H1 (cell line): ENCODE results near the gene IMPG2. TPM values are rescaled to one million over a fixed set of nuclear protein-coding genes. Genes with fewer than 3 reads are reported as not detected.

Source experiments
- CTCF ChIA-PET: fragments of 300-600 bp; sonication (Branson Sonifier 250); formaldehyde crosslinking; loops from one replicate; lab custom pipeline; 2021; ENCODE audit not compliant: partially characterized antibody; lab: Charles Lee
- POLR2A ChIA-PET: fragments of 300-600 bp; sonication (Branson Sonifier 250); formaldehyde crosslinking; loops from one replicate; lab custom pipeline; 2021; ENCODE audit warnings: inconsistent platforms; ENCODE audit not compliant: partially characterized antibody; lab: Charles Lee
- DNase-seq, 2 experiments: peaks; one replicate each; pipeline versions ENCODE4 v3.0.0 to v3.0.0-alpha.2; 2010 to 2022; ENCODE audit warnings: low spot score in 2 of 2, low read depth in 1 of 2, mixed read lengths in 1 of 2
- FAIRE-seq: peaks from 2 replicates; lab custom pipeline; 2011; peaks lifted over from hg19 to GRCh38; lab: Jason Lieb, UNC
- H2AFZ ChIP-seq: 2 replicates; pipeline ENCODE4 v1.8.1; 2012; ENCODE audit warnings: low read length, inconsistent platforms
- H2AK5ac ChIP-seq: 2 replicates; pipeline ENCODE4 v1.6.1; 2013; ENCODE audit warnings: low read depth, low read length
- H2BK120ac ChIP-seq: replicated peaks from 2 replicates; pipeline ENCODE3; 2013; ENCODE audit warnings: low read depth, low read length, inconsistent platforms
- H2BK12ac ChIP-seq: 2 replicates; pipeline ENCODE4 v1.6.1; 2013; ENCODE audit warnings: low read depth, low read length
- H2BK15ac ChIP-seq: 2 replicates; pipeline ENCODE4 v1.6.1; 2013; ENCODE audit warnings: low read length
- H2BK20ac ChIP-seq: 2 replicates; pipeline ENCODE4 v1.6.1; 2013; ENCODE audit warnings: low read length
- H2BK5ac ChIP-seq: 2 replicates; pipeline ENCODE4 v1.6.1; 2013; ENCODE audit warnings: low read depth, low read length
- H3K14ac ChIP-seq: 2 replicates; pipeline ENCODE4 v1.6.1; 2013; ENCODE audit warnings: inconsistent platforms; ENCODE audit not compliant: insufficient read length
- H3K18ac ChIP-seq: 2 replicates; pipeline ENCODE4 v1.6.1; 2013; ENCODE audit warnings: low read length; ENCODE audit errors: extremely low read depth
- H3K23ac ChIP-seq: 2 replicates; pipeline ENCODE4 v1.6.1; 2013; ENCODE audit warnings: inconsistent platforms; ENCODE audit not compliant: insufficient read length
- H3K23me2 ChIP-seq: 2 replicates; pipeline ENCODE4 v1.6.1; 2013; ENCODE audit warnings: low read depth, low read length
- H3K27ac ChIP-seq: 2 replicates; pipeline ENCODE4 v1.6.1; 2011; ENCODE audit warnings: low read depth, low read length, inconsistent platforms
- H3K27me3 ChIP-seq, 4 experiments: replicated peaks in 1 of 4; 1 replicate in 1 of 4; 2 replicates in 3 of 4; pipeline versions ENCODE4 v1.6.1 to v1.8.1; 2011 to 2013; ENCODE audit warnings: low read length in 3 of 4, mild to moderate bottlenecking in 3 of 4, inconsistent platforms in 2 of 4, mixed read lengths in 2 of 4, moderate library complexity in 1 of 4; ENCODE audit not compliant: control insufficient read depth in 3 of 4, insufficient read depth in 3 of 4; ENCODE audit errors: extremely low read depth in 1 of 4
- H3K36me3 ChIP-seq, 4 experiments: 2 replicates each; pipeline versions ENCODE4 v1.6.1 to v1.8.1; 2011 to 2013; ENCODE audit warnings: mild to moderate bottlenecking in 4 of 4, low read length in 3 of 4, moderate library complexity in 2 of 4, control low read depth in 1 of 4, inconsistent platforms in 1 of 4; ENCODE audit not compliant: insufficient read depth in 4 of 4, control insufficient read depth in 2 of 4
- H3K4ac ChIP-seq: replicated peaks from 2 replicates; pipeline ENCODE3; 2013; ENCODE audit warnings: low read length, low read depth, mixed read lengths, inconsistent platforms; ENCODE audit not compliant: insufficient read length
- H3K4me1 ChIP-seq, 4 experiments: replicated peaks in 1 of 4; 1 replicate in 1 of 4; 2 replicates in 3 of 4; pipeline versions ENCODE4 v1.6.1 to v1.8.1; 2011 to 2013; ENCODE audit warnings: low read length in 3 of 4, inconsistent platforms in 2 of 4, mixed read lengths in 1 of 4; ENCODE audit not compliant: insufficient read depth in 4 of 4, control insufficient read depth in 3 of 4
- H3K4me2 ChIP-seq, 2 experiments: 2 replicates each; pipeline versions ENCODE4 v1.6.1 to v1.8.1; 2011 to 2013; ENCODE audit warnings: low read depth in 2 of 2, low read length in 2 of 2, control low read depth in 1 of 2, inconsistent platforms in 1 of 2, mild to moderate bottlenecking in 1 of 2; ENCODE audit not compliant: insufficient read depth in 1 of 2
- H3K4me3 ChIP-seq, 4 experiments: fragments of 200-600, 300-600 bp in 1 of 4; sonication (generic), shearing (Covaris generic), sonication (Bioruptor Twin) in 1 of 4; 2 replicates each; pipeline versions ENCODE4 v1.5.1 to v1.8.1; 2011 to 2016; ENCODE audit warnings: low read length in 4 of 4, low read depth in 3 of 4, control low read depth in 2 of 4, inconsistent platforms in 2 of 4, mild to moderate bottlenecking in 2 of 4, mixed read lengths in 1 of 4, moderate library complexity in 1 of 4; ENCODE audit not compliant: insufficient read depth in 2 of 4; ENCODE audit errors: extremely low read depth in 1 of 4
- H3K56ac ChIP-seq: replicated peaks from 2 replicates; pipeline ENCODE3; 2013; ENCODE audit warnings: low read depth, mild to moderate bottlenecking, mixed read lengths, low read length, inconsistent platforms; ENCODE audit not compliant: insufficient read length
- H3K79me1 ChIP-seq: 2 replicates; pipeline ENCODE4 v1.6.1; 2013; ENCODE audit warnings: low read depth, low read length, control low read depth
- H3K79me2 ChIP-seq, 2 experiments: 2 replicates each; pipeline versions ENCODE4 v1.6.1 to v1.8.1; 2012 to 2013; ENCODE audit warnings: low read length in 2 of 2, mild to moderate bottlenecking in 2 of 2, inconsistent platforms in 1 of 2; ENCODE audit not compliant: insufficient read depth in 2 of 2, control insufficient read depth in 1 of 2
- H3K9ac ChIP-seq, 4 experiments: replicated peaks in 1 of 4; 1 replicate in 1 of 4; 2 replicates in 3 of 4; pipeline versions ENCODE4 v1.6.1 to v1.8.1; 2011 to 2013; ENCODE audit warnings: low read depth in 3 of 4, low read length in 3 of 4, control low read depth in 2 of 4, mild to moderate bottlenecking in 2 of 4, moderate library complexity in 2 of 4, inconsistent platforms in 1 of 4; ENCODE audit errors: extremely low read depth in 1 of 4
- H3K9me3 ChIP-seq, 2 experiments: 2 replicates each; pipeline versions ENCODE4 v1.6.1 to v1.8.1; 2012 to 2013; ENCODE audit warnings: mild to moderate bottlenecking in 2 of 2, moderate library complexity in 2 of 2, control low read depth in 1 of 2, inconsistent platforms in 1 of 2, low read depth in 1 of 2, low read length in 1 of 2, mixed read lengths in 1 of 2; ENCODE audit not compliant: insufficient read depth in 2 of 2
- H4K20me1 ChIP-seq, 2 experiments: replicated peaks in 1 of 2; 2 replicates each; pipeline versions ENCODE3 to v1.8.1; 2011 to 2013; ENCODE audit warnings: inconsistent platforms in 2 of 2, low read length in 2 of 2, mild to moderate bottlenecking in 1 of 2; ENCODE audit not compliant: insufficient read depth in 2 of 2, control insufficient read depth in 1 of 2
- H4K5ac ChIP-seq: 2 replicates; pipeline ENCODE4 v1.6.1; 2013; ENCODE audit warnings: low read length, low read depth, mixed read lengths, inconsistent platforms; ENCODE audit not compliant: insufficient read length
- H4K8ac ChIP-seq: 2 replicates; pipeline ENCODE4 v1.8.0; 2013; ENCODE audit warnings: mild to moderate bottlenecking, moderate library complexity, low read length, inconsistent platforms; ENCODE audit not compliant: insufficient read depth; ENCODE audit errors: extremely low read depth
- H4K91ac ChIP-seq: replicated peaks from 2 replicates; pipeline ENCODE3; 2013; ENCODE audit warnings: low read length, mixed read lengths, inconsistent platforms; ENCODE audit not compliant: insufficient read length
- CEBPB ChIP-seq: IDR thresholded peaks from 2 replicates; pipeline ENCODE4 v1.6.1; 2012; ENCODE audit warnings: low read depth, low read length
- KDM1A ChIP-seq: fragments of 200-600, 300-600 bp; sonication (generic); IDR thresholded peaks from 2 replicates; pipeline ENCODE4 v1.7.1; 2016; ENCODE audit warnings: mild to moderate bottlenecking, low read length, borderline replicate concordance
- SP2 ChIP-seq: IDR thresholded peaks from 2 replicates; pipeline ENCODE4 v1.6.1; 2012; ENCODE audit warnings: mild to moderate bottlenecking, low read length, inconsistent platforms
- WGBS, 2 experiments: shearing (Covaris generic) in 1 of 2; methylation state at CpG; one replicate each; pipeline versions ENCODE4 v1.1.6 to v1.1.7; 2013 to 2015; ENCODE audit warnings: low lambda C conversion rate in 2 of 2, mixed read lengths in 2 of 2, inconsistent platforms in 1 of 2, low coverage in 1 of 2, missing lambda C conversion rate in 1 of 2; ENCODE audit not compliant: insufficient replicate concordance in 2 of 2, insufficient coverage in 1 of 2, insufficient read length in 1 of 2; ENCODE audit errors: extremely low coverage in 1 of 2, missing lambda C conversion rate in 1 of 2; 5-methylcytosine and 5-hydroxymethylcytosine counted together
- polyA plus RNA-seq, 7 experiments: library from polyadenylated mRNA; depleted of rRNA in 3 of 7; stranded (reverse) in 5 of 7; unstranded in 2 of 7; fragments of >200 nt in 5 of 7; fragments of 200-250 nt in 2 of 7; gene quantifications; 1 replicate in 5 of 7; 2 replicates in 1 of 7; 4 replicates in 1 of 7; pipeline versions ENCODE4 v1.2.1 to v1.2.3, GENCODE V29; 2011 to 2013; ENCODE audit warnings: missing spikeins in 2 of 7, mixed read lengths in 2 of 7
- total RNA-seq: library from RNA; stranded (reverse); fragmentation: NEBNext Ultra II Directional; extraction: Animal tissue kit (Norgen Biotek cat#: 25700); gene quantifications from 2 replicates; pipeline ENCODE4 v1.2.1, GENCODE V29; 2021

The IMPG2 gene
- total and polyA plus RNA-seq, 2 of the 8 experiments (the other 6 are each of a cell fraction or from before 2014, with no cell fraction given) = 0.03 to 0.06 TPM

DNA sequence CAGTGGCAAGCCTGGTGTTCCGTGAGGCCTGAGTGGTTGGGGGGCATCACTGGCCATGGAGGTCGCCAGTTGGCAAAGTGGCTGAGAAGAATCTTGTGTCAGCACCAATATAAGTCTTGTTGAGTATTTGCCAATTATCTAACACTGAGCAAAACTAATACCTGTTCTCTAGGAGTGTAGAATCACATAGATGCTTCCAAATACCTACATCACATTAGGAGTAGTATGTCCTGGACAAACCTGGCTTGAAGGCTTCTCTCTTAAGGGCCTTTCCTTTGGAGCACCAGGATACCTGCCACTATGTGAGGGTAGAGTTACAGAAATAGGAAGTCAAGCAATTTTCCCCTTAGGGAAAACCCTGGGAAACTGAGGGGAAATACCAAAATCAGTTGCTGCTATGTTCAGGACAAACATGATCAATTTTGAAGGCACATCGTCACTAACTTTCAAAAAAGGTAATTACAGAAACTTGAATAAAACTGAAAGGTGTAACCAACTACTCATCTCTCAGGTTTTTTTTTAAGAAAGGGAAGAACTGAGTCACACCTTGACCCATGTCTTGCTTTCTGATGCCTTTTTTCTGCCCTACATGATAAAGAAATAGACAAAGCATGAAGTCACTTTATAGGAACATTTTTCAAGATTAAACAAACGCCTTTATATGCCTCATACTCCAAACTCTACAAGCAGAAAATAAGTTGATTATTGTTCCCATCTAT, 100.4 kb downstream of the IMPG2 start:
- POLR2A ChIA-PET = no interaction called here
- H2BK20ac ChIP-seq = no peak overlapping the region
- H4K8ac ChIP-seq = no peak overlapping the region
- no peak overlapping the region for H2BK15ac ChIP-seq
- H4K91ac ChIP-seq = no peak overlapping the region
- no peak overlapping the region for H3K9ac ChIP-seq
- no peaks in the 10 kb centered on the region for H3K9me3 ChIP-seq
- FAIRE-seq (no peak), DNase-seq (no peak)
- 92% methylated on average over 4 of the region's 4 CpGs; no CpG with 5 or more reads in 1 of the 2 experiments for WGBS, 2 experiments
- no peak overlapping the region for H2AFZ ChIP-seq
- no peak overlapping the region for H3K4me3 ChIP-seq
- TF ChIP-seq KDM1A (no peak), SP2 (no peak), CEBPB (no peak)
- no peak overlapping the region for H3K23ac ChIP-seq
- H3K4me1 ChIP-seq = no peaks in the 10 kb centered on the region
- H3K79me1 ChIP-seq = no peaks in the 10 kb centered on the region
- no peaks in the 10 kb centered on the region for H4K20me1 ChIP-seq
- H2BK120ac ChIP-seq = no peak overlapping the region
- no peak overlapping the region for H2BK12ac ChIP-seq
- H2BK5ac ChIP-seq = no peak overlapping the region
- no peaks in the 10 kb centered on the region for H3K27me3 ChIP-seq
- H4K5ac ChIP-seq = no peak overlapping the region
- H3K18ac ChIP-seq = no peak overlapping the region
- CTCF ChIA-PET = no interaction called here
- no peak overlapping the region for H2AK5ac ChIP-seq
- no peaks in the 10 kb centered on the region for H3K36me3 ChIP-seq
- no peaks in the 10 kb centered on the region for H3K79me2 ChIP-seq
- no peak overlapping the region for H3K4me2 ChIP-seq
- no peaks in the 10 kb centered on the region for H3K23me2 ChIP-seq
- no peak overlapping the region for H3K4ac ChIP-seq
- H3K56ac ChIP-seq = no peak overlapping the region
- no peak overlapping the region for H3K14ac ChIP-seq
- H3K27ac ChIP-seq = no peak overlapping the region
